ENCODE data around the gene JPH4. TPM values are rescaled to one million over a fixed set of nuclear protein-coding genes. Genes with fewer than 3 reads are reported as not detected.
A peak's percentile ranks its signal among the peaks of the same experiment; 100 is the strongest.

Gene JPH4
- total RNA-seq, 1 experiment from 2014 or later, result 6.8 TPM

DNA sequence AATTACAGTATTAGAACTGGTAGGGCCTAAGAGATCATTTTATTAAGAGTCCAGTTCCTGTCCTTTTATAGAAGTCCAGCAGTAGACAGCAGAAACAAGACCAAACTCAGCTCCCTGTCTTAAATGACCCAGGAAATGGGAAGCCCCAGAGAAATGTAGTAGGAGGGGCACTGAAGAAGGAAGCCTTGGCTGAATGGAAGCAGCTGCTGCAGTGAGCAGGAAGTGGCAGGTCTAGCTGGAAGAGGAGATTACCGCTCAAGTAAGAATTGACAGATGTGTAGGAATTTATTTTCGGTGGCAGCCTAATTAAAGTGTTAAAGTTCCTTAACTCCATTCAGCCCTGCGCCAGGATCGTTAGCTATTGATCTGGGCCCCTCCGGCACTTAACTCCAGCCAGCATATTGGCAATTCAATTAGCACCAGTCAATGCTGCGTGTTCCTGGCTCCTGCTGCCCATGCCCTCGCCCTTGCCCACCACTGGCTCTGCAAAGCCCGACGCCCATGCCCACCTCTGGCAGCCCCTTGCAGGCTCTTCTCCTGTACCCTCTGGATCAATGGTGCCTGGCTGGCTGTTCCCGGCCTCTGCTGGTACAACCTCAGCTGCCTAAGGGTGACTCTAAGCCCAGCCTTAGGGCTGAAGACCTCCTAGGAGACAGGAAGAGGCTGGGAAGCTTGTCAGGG is 48.1 kb downstream of the JPH4 start:
- Mint-ChIP-seq H3K27me3 (ENCODE audit: low read depth) (no peaks in the 10 kb centered on the region), H3K27ac (peak overlapping the region in 2 of 3 experiments; percentile 56 to 77; a peak in 5 of 7 replicates), H3K36me3 (ENCODE audit: insufficient read depth in 1 of 3, low read depth in 3 of 3) (peaks cover 58 to 72% (median 71%) of the 10 kb centered on the region in 3 experiments; a peak in 6 of 7 replicates), H3K9me3 (no peaks in the 10 kb centered on the region), H3K4me3 (no peak overlapping the region), H3K4me1 (peaks cover 24 to 33% of the 10 kb centered on the region in 2 experiments)
- Histone ChIP-seq H3K4me2 (ENCODE audit: insufficient read depth, insufficient read length, low read length) (no peak overlapping the region), H3K27me3 (ENCODE audit: insufficient read depth, low read length) (no peaks in the 10 kb centered on the region), H3K9ac (ENCODE audit: extremely low read depth, insufficient read length, low read length) (no peak overlapping the region), H2AFZ (ENCODE audit: low read length) (no peak overlapping the region), H3K4me1 (ENCODE audit: insufficient read depth, low read length) (no peaks in the 10 kb centered on the region), H4K91ac (ENCODE audit: insufficient read length, low read depth, low read length) (no peak overlapping the region), H3K79me1 (ENCODE audit: insufficient read depth, low read depth, low read length, poor library complexity, severe bottlenecking) (no peaks in the 10 kb centered on the region), H3K56ac (ENCODE audit: insufficient read length, low read depth, low read length) (no peak overlapping the region), H2BK120ac (ENCODE audit: low read depth, low read length, poor library complexity, severe bottlenecking) (no peak overlapping the region), H3K9me3 (ENCODE audit: control insufficient read depth, low read depth, low read length) (no peaks in the 10 kb centered on the region), H3K14ac (ENCODE audit: insufficient read depth, low read length) (no peak overlapping the region), H4K5ac (ENCODE audit: insufficient read length, low read depth, low read length) (no peak overlapping the region), H2AK5ac (ENCODE audit: insufficient read length, low read length) (no peak overlapping the region), H3K27ac (ENCODE audit: insufficient read length, low read depth, low read length) (no peak overlapping the region), H2BK5ac (ENCODE audit: insufficient read length, low read length) (no peak overlapping the region), H2BK20ac (ENCODE audit: low read depth, low read length, poor library complexity, severe bottlenecking) (no peak overlapping the region), H3K18ac (ENCODE audit: insufficient read length, low read depth, low read length) (no peak overlapping the region), H3K23me2 (ENCODE audit: insufficient read length, low read depth, low read length, poor library complexity, severe bottlenecking) (no peaks in the 10 kb centered on the region), H4K8ac (replicated peaks; ENCODE audit: insufficient read length, low read depth, low read length) (no peak overlapping the region), H3T11ph (ENCODE audit: low read length) (no peak overlapping the region), H3K4ac (ENCODE audit: low read depth, low read length) (no peak overlapping the region), H2BK15ac (ENCODE audit: low read depth, low read length) (no peak overlapping the region), H2BK12ac (ENCODE audit: insufficient read length, low read depth, low read length) (no peak overlapping the region), H4K20me1 (ENCODE audit: control insufficient read depth, insufficient read depth, insufficient read length) (no peaks in the 10 kb centered on the region), H3K79me2 (ENCODE audit: insufficient read depth, low read length) (no peaks in the 10 kb centered on the region), H3K23ac (ENCODE audit: insufficient read length, low read depth, low read length) (no peak overlapping the region)
- no CpG with 5 or more reads among the region's 10 CpGs for WGBS (ENCODE audit: extremely low coverage, insufficient read length, low lambda C conversion rate)
- DNase-seq, result no peak
- TF ChIP-seq, protein P1, sequence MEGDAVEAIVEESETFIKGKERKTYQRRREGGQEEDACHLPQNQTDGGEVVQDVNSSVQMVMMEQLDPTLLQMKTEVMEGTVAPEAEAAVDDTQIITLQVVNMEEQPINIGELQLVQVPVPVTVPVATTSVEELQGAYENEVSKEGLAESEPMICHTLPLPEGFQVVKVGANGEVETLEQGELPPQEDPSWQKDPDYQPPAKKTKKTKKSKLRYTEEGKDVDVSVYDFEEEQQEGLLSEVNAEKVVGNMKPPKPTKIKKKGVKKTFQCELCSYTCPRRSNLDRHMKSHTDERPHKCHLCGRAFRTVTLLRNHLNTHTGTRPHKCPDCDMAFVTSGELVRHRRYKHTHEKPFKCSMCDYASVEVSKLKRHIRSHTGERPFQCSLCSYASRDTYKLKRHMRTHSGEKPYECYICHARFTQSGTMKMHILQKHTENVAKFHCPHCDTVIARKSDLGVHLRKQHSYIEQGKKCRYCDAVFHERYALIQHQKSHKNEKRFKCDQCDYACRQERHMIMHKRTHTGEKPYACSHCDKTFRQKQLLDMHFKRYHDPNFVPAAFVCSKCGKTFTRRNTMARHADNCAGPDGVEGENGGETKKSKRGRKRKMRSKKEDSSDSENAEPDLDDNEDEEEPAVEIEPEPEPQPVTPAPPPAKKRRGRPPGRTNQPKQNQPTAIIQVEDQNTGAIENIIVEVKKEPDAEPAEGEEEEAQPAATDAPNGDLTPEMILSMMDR (conservative IDR thresholded peaks at IDR 0.05), result no peak

Measured in H9 (cell line).